Measurements from ENCODE around the gene RBM23.
"Not testable (repeated sequence)": the region's sequence is repeated elsewhere in the genome, so short reads cannot be mapped to it uniquely, and the experiment has no call there.

The RBM23 gene

DNA sequence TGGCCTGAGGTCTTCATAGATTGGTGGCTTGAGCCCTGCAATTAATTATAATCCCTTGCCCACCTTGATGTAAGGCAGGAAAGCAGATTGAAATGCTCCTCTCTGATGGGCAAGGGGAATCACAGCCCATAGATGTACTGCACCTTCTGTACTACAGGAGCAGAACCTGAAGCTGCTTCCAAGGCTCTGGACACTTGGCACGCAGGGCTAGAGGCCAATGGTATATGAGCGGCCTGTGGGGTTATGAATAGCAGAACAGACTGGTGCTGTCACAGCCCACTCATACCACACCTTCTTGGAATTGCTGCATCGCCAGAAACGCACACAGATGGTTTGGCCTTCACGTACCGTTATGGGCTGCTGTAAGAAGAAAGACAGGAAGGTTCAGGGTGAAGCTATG lies 1.7 kb upstream of the RBM23 start:
- in situ Hi-C loops (cut with MboI; ENCODE audit: low sequenced_read_pairs): no loop called here

DNA sequence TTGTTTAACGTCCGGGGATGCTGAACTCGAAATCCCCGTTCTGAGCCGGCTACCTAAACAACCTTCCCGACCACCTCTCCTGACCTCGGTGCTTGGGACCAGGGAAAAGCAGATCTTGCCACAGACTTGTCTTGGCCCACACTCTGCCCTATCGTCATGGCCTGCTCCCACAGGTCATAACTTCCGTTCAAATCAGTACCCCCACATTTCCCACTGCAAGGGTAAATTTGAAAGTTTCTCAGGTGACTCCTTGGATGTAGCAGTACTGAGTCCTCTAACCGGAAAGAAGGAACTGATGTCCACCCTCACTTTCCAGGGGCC lies 612 bp upstream of the RBM23 start:
- in situ Hi-C loops (cut with MboI; ENCODE audit: low sequenced_read_pairs): no loop called here

DNA sequence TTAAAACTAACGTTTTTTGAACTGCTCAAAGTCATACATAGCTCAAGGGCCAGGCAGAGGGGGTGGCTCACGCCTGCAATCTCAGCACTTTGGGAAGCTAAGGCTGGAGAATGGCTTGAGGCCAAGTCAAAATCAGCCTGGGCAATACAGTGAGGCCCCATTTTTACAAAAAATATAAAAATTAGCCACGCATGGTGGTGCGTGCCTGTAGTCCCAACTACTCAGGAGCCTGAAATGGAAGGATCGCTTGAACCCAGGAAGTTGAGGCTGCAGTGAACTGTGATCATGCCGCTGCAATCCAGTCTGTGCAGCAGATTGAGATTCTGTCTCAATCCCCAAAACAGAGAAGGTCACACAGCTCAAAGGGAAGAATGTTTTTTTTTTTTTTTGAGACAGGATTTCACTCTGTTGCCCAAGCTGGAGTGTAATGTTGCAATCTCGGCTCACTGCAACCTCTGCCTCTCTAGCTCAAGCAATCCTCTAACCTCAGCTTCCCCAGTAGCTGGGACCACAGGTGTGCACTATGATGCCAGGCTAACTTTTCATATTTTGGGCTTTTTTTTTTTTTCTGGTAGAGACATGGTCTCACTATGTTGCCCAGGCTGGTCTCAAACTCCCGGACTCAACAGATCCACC lies 2.9 kb downstream of the RBM23 start:
- in situ Hi-C loops (cut with MboI; ENCODE audit: low sequenced_read_pairs): no loop called here

DNA sequence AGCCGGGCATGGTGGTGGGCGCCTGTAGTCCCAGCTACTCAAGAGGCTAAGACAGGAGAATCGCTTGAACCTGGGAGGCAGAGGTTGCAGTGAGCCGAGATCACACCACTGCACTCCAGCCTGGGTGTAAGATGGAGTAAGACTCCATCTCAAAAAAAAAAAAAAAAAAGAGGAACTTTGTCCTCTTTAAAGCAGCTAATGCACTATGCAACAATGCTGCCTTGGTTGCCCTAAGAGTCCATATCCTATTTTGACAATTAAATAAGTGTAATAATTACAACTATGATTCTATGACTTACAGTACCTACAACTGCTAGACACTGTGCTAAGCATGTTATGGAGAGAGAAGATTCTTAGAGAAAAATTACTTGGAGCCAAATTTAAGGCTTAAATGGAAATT lies 4.1 kb downstream of the RBM23 start:
- in situ Hi-C loops (cut with MboI; ENCODE audit: low sequenced_read_pairs): not testable (repeated sequence)

DNA sequence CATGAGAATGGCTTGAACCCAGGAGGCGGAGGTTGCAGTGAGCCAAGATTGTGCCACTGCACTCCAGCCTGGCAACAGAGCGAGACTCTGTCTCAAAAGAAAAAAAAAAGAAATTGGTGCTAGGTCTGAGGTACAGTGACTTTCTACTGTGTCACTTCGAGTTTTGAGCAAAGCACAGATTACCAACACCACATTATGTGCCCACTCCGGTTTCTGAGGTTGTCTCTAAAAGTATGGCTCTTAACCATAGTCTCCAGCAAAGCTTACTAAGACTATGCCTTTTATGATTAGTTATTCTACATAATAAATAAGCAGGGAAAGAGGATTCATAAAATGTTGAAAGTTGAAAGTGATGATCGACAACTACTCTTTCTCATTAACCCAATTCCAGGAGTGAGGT lies 8.0 kb downstream of the RBM23 start:
- in situ Hi-C loops (cut with MboI; ENCODE audit: low sequenced_read_pairs): no loop called here

DNA sequence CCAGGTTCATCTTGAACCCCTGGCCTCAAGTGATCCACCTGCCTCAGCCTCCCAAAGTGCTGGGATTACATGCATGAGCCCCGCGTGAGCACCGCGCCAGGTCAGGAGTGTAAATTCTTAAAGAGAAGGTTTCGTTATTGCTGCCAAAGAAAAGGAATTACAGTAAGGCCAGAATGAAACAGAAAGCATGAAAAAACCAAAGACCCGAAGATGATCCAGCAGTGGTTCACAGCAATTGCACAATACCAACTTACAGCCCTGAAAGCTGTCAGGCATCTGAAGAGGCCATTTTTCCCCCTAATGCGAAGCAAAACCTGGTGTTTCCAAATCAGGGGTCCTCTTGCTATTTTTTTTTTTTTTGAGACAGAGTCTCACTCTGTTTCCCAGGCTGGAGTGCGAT lies 10.3 kb downstream of the RBM23 start:
- in situ Hi-C loops (cut with MboI; ENCODE audit: low sequenced_read_pairs): no loop called here

DNA sequence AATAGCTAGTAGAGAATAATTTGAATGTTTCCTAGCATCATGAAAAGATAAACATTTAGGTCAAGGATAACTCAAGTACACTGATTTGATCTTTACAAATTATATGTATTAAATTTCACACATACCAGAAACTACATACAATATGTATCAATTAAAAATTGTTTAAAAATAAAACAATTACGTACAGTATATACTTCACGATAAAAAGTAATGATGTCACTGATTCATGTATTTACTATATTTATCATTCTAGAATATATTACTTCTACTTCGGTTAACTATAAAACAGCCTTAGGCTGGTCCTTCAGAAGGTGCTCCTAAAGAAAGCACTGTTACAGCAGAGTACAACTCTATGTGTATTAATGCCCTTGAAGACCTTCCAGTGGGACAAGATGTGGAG lies 11.5 kb downstream of the RBM23 start:
- in situ Hi-C loops (cut with MboI; ENCODE audit: low sequenced_read_pairs): no loop called here

DNA sequence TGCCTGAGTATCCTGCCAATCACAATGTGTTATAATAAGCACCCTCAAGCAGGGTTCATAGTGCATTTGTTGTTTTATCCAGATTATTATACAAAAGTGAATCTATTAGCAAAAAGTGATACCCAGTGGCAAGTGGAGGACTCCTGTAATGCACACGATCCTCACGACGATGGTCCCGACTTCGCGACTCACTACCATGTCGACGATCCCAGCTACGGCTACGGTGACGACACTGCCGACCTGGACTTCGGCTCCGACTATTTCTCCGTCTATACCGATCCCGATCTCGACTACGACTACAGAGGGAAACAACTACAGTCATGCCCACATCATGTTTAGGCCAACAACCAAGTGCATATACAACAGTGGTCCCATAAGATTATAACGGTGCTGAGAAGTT lies 12.9 kb downstream of the RBM23 start:
- in situ Hi-C loops (cut with MboI; ENCODE audit: low sequenced_read_pairs): no loop called here

DNA sequence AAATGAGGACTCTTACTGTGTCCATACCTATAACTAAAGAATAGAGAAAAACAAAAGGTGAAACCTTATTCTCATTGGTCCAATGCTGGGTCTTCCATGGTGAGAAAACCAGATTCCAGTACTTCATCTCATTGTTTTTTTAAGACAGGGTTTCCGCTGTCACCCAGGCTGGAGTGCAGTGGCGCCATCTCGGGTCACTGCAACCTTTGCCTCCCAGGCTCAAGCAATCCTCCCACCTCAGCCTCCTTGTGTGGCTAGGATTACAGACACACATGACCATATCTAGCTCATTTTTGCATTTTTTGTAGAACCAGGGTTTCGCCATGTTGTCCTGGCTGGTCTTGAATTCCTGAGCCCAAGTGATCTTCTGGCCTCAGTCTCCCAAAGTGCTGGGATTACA lies 13.3 kb downstream of the RBM23 start:
- in situ Hi-C loops (cut with MboI; ENCODE audit: low sequenced_read_pairs): no loop called here

DNA sequence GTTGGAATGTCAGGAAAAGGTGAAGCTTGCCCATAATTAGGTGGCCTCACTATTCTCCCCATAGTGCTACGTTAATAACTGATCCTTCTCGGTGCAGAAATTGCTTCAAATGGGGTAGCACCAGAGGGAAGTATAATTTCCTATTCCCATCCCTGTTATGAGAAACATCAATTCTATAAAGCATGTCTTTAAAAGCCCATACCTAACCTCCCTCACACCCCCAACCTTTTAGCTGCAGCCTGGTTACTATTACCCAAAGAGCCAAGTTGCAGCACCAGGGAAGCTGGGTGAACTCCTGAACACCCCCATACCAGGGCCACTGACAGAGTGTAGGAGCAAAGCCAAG lies 15.2 kb downstream of the RBM23 start:
- in situ Hi-C loops (cut with MboI; ENCODE audit: low sequenced_read_pairs): no loop called here

DNA sequence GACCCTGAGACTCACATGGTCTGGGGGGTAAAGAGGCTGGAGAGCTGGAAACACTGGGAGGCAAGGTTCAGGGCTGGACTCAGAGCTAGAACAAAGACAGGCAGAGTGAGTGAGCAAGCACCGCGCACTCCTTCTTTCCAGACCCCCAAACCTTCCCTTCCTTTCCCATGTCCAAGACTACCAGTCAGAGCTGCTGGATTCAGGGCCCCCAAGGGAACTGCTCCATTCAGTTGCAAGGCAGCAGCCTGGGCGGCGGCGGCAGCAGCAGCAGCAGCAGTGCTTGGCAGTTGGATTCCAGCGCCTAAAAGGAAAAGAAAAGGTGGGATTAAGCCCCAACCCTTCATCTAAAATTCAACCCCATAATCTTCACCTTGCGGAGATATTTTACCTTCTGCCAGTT lies 17.1 kb downstream of the RBM23 start:
- in situ Hi-C loops (cut with MboI; ENCODE audit: low sequenced_read_pairs): no loop called here

DNA sequence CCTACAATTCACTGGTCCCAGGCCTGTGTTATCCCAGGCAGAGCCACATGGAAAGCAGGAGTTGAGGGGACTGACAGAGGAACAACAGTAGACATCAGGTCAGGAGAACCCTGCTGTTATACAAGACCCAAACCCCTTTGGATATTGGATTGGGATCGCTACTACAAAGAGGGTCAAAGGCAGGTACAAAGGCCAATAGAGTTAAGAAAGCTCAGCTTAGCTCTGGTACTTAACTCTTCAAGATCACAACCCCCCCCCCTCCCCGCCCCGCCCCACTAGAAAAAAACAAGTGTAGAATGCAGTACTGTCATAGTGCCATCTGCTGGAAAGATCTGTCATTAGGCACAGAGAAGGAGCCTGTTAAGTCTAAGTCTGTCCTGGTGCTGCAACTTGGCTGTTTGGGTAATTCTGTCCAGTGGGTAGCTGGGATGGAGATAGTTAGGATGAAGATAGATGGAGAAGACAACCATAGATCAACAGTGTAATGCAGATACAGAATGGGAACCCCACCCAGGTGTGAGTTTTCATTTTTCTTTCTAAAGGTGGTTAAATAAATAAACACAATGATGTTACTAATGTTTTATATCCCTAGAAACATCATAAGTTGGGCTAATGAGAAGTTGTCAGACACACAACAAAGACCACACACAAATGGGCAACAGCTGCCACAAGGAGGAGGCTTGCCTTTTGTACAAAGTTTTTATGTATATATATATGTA lies 18.7 kb downstream of the RBM23 start:
- in situ Hi-C loops (cut with MboI; ENCODE audit: low sequenced_read_pairs): no loop called here

DNA sequence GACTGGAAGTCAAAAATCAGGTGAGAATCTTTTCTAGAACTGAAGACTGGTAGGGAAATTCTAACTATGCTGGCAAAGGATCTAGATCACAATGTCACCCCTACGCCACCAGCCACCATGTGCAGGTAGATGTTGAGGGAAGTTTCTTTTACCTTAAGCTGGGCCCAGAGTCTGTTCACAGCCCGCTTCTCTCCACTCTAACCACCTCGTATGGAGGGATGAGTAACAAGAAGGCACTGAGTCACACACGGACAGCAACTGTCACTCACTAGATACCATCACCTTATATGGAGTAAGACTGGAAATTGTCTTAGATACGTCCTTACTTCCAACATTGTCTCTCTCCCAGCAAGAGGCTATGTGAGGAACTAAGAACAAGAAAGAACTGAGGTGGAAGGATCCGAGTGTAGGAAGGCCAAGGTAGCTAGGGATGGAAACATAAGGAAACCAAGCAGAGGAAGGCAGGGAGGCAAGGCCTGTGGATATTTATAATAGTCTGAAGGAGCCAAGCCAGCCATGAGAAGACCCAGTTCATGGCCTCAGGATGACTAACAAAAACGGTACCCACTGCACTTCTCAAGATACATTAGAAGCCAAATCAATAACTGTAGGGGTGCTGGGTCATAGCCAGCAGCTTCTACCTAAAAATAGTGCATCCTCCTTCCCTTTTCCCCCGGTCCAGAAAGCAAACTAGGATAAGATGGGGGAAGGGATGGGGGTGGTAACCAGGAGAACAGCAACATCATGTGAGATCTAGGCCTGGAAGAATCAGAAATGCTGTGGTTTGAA lies 20.5 kb downstream of the RBM23 start:
- in situ Hi-C loops (cut with MboI; ENCODE audit: low sequenced_read_pairs): no loop called here

DNA sequence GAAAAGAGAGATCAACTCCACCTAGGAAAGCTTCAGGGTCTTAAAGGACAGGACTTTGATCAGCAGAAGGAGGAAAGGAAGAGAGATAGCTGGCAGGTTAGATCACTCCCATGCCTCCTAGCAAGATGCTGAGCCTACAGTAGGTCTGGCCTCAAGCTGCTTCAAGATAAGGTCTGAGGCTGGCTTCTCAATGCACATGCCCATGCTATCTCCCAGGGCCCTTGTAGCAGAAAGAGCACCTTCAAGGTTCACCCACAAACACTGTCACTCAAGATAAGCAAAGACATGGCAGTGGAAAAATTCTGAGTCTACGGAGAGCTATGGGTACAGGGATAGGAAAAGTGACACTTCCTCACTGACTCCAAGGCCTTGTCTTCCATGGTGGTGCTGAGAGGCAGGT lies 21.6 kb downstream of the RBM23 start:
- in situ Hi-C loops (cut with MboI; ENCODE audit: low sequenced_read_pairs): no loop called here

DNA sequence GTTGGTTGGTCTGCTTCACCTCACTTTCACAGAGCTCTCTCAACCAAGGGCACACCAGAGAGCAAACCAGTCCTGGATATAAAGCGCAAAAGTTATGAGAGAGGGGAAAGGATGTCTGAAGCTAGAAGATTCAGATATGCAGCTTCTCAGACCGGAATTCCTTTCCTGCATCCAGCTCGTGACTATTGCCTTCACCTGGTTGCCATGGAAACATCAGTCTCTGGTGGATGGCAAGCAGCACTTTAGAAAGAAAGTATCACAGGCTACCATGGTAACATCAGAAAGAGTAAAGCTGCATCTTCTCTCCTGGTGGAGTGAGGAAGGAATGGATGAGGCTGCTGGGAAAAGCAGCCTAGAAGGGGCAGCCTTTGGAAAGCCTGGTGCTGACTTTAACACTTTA lies 22.2 kb downstream of the RBM23 start:
- in situ Hi-C loops (cut with MboI; ENCODE audit: low sequenced_read_pairs): no loop called here

DNA sequence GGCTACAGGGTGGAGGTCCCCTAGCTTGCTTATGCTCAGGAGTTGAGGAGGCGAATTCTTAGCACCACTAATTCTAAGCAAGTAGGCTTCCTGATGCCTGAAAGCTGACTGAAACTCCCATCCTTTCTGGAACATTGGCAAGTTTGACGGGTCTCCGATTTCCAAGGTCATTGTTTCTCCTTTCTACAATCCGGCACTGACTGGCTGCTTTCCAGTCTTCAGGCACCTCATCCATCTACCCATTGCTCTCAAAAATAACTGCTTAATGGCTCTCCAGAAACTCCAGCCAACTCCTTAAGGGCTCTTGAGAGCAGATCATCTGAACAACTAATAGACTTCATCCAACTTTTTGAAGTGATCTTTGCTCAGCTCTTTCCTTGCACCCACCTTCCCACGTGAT lies 22.6 kb downstream of the RBM23 start:
- in situ Hi-C loops (cut with MboI; ENCODE audit: low sequenced_read_pairs): no loop called here

DNA sequence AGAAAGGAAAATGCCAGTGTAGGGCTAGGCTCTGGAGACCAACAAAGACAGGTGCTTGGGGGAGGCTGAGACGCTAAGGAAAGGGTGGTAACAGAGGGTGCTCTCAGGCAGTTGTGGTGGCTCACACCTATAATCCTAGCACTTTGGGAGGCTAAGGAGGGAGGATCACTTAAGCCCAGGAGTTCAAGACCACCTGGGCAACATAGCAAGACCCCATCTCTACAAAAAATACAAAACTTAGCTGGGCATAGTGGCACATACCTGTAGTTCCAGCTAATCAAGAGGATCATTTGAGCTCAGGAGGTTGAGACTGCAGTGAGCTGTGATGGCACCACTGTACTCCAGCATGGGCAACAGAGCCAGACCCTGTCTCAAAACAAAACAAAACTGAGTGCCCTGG lies 23.5 kb downstream of the RBM23 start:
- in situ Hi-C loops (cut with MboI; ENCODE audit: low sequenced_read_pairs): no loop called here

DNA sequence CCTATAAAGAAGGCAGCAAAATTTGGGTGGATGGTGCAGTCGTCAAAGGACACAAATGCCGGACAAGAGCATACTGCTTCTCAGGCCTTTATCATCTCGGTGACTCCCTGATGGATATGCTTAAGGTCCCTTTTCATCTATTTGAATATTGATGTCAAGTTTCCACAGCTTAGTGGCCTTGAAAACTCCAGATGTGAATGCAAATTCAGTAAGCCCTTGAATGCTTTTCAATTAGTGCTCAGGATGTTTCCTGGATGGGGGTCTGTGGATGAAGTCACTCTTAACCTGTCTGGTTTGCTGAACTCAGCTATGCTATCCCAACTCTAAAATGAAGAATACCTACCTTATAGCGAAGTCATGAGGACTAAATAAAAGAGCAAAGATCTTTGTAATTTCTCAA lies 25.2 kb downstream of the RBM23 start:
- in situ Hi-C loops (cut with MboI; ENCODE audit: low sequenced_read_pairs): no loop called here

DNA sequence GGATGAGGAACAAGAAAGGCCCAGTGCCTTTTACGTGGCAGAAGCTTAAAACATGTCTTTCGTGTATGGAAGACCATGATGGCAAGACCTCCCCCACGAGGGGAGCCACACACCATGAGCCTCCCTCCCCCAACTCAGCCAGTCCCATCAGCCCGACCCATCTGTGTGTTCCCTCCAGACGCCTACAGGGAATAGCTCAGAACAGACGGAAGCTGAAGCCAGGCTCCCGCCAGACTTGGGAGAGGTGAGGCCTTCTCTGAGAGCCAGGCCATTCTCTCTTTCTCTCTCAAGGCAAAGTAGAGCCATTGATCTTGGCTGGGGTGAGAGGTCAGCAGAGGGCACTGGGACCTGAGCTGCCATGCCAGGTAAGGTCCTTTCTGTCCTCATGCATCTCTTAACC lies 26.5 kb downstream of the RBM23 start:
- in situ Hi-C loops (cut with MboI; ENCODE audit: low sequenced_read_pairs): no loop called here

DNA sequence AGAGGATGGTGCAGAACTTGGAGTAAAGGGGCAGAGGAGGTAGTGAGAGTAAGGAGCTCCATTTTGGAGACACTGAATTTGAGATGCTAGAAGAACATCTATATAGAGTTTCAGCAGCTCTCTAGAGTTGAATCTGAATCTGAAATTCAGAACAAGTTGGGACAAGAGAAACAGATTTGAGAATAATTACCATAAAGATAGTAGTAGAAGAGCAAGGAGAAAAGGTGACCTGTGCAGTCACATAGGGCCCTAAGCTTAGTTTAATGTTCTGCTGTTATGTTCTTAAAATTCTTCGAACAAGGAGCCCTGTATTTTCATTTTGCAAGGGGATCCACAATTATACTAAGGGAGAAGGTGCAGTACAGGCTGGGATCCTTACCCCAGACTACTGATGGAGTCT lies 28.5 kb downstream of the RBM23 start:
- in situ Hi-C loops (cut with MboI; ENCODE audit: low sequenced_read_pairs): no loop called here

DNA sequence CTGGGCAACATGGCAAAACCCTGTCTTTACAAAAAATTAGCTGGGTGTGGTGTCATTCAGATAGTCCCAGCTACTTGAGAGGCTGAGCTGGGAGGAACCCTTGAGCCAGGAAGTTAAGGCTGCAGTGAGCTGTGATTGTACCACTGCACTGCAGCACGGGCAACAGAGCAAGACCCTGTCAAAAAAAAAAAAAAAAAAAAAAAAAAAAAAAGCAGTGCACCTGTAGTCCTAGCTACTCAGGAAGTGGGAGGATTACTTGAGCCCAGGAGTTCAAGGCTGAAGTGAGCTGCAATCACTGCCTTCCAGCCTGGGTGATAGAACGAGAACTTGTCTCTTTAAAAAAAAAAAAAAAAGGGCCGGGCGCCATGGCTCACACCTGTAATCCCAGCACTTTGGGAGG lies 30.3 kb downstream of the RBM23 start:
- in situ Hi-C loops (cut with MboI; ENCODE audit: low sequenced_read_pairs): no loop called here

DNA sequence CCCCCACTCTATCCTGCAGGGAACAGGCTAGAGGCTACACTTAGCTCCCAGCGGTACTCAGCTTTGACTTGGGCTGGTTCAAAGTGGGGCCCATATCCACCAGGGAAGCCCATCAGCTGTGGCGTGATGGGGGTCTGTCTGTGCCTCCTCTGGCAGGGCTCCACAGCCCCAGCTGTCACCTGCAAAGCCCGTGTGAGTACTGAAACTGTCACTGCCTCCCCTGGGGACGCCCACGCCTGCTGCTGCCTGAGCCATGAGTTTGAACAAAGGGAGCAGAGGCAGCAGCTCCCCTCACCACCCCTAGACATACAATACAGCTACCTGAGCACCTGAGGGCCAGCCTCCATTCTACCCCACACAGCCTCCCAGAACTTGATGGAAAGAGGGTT lies 31.0 kb downstream of the RBM23 start:
- in situ Hi-C loops (cut with MboI; ENCODE audit: low sequenced_read_pairs): no loop called here

Data from HL-60/S4 (cell line).